Measurements from ENCODE around the gene GTPBP1. TPM values are rescaled to one million over a fixed set of nuclear protein-coding genes. Genes with fewer than 3 reads are reported as not detected.

GTPBP1 gene
- total RNA-seq, 2 experiments from 2014 or later = 82.4 TPM

- Mint-ChIP-seq H3K4me1 (peaks cover 46% of the 10 kb centered on the region), H3K27ac (peak overlapping the region; percentile 20), H3K27me3 (no peaks in the 10 kb centered on the region), H3K36me3 (peaks cover 17% of the 10 kb centered on the region), H3K9me3 (no peaks in the 10 kb centered on the region), H3K4me3 (no peak overlapping the region)
- no peak for DNase-seq
These were observed 33.7 kb downstream of the GTPBP1 start for GRCh38 chr22:38739300-38740055.

GRCh38 chr22:38740116-38740723, 34.5 kb downstream of the GTPBP1 start:
- Mint-ChIP-seq H3K9me3 (no peaks in the 10 kb centered on the region), H3K27ac (peak overlapping the region; percentile 25), H3K4me3 (no peak overlapping the region), H3K4me1 (peaks cover 48% of the 10 kb centered on the region), H3K27me3 (no peaks in the 10 kb centered on the region), H3K36me3 (peaks cover 20% of the 10 kb centered on the region)
- DNase-seq = no peak

- DNase-seq = no peak
- Mint-ChIP-seq H3K4me3 (no peak overlapping the region), H3K27ac (peak overlapping the region; percentile 40), H3K9me3 (no peaks in the 10 kb centered on the region), H3K27me3 (no peaks in the 10 kb centered on the region), H3K36me3 (peaks cover 24% of the 10 kb centered on the region), H3K4me1 (peaks cover 46% of the 10 kb centered on the region)
These were observed 35.0 kb downstream of the GTPBP1 start for GRCh38 chr22:38740754-38741153.

- H3K27me3 Mint-ChIP-seq = no peaks in the 10 kb centered on the region
- peaks cover 26% of the 10 kb centered on the region for H3K36me3 Mint-ChIP-seq
- no peak for DNase-seq
- H3K27ac Mint-ChIP-seq = peak overlapping the region; percentile 40
- no peak overlapping the region for H3K4me3 Mint-ChIP-seq
- no peaks in the 10 kb centered on the region for H3K9me3 Mint-ChIP-seq
- peaks cover 44% of the 10 kb centered on the region for H3K4me1 Mint-ChIP-seq
These were observed 35.4 kb downstream of the GTPBP1 start for GRCh38 chr22:38741166-38741565.

DNA sequence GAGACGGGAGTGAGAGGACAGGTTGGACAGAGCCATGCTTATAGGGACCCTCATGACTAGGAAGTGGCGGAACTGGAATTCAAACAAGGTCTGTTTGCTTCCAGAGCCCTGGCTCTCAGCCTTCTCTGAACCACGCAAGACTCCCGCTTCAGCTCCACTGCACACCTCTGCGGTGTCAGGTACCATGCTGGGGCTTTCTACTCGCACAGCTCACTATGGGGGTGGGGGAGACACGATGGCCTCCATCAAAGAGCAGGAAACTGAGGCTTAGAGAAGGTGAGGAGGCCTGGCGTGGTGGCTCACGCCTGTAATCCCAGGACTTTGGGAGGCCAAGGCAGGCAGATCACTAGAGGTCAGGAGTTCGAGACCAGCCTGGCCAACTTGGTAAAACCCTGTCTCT, 35.8 kb downstream of the GTPBP1 start:
- no peak for DNase-seq
- H3K36me3 Mint-ChIP-seq = peaks cover 26% of the 10 kb centered on the region
- H3K4me1 Mint-ChIP-seq = peaks cover 46% of the 10 kb centered on the region
- peak overlapping the region; percentile 40 for H3K27ac Mint-ChIP-seq
- no peaks in the 10 kb centered on the region for H3K9me3 Mint-ChIP-seq
- H3K27me3 Mint-ChIP-seq = no peaks in the 10 kb centered on the region
- H3K4me3 Mint-ChIP-seq = no peak overlapping the region

DNA sequence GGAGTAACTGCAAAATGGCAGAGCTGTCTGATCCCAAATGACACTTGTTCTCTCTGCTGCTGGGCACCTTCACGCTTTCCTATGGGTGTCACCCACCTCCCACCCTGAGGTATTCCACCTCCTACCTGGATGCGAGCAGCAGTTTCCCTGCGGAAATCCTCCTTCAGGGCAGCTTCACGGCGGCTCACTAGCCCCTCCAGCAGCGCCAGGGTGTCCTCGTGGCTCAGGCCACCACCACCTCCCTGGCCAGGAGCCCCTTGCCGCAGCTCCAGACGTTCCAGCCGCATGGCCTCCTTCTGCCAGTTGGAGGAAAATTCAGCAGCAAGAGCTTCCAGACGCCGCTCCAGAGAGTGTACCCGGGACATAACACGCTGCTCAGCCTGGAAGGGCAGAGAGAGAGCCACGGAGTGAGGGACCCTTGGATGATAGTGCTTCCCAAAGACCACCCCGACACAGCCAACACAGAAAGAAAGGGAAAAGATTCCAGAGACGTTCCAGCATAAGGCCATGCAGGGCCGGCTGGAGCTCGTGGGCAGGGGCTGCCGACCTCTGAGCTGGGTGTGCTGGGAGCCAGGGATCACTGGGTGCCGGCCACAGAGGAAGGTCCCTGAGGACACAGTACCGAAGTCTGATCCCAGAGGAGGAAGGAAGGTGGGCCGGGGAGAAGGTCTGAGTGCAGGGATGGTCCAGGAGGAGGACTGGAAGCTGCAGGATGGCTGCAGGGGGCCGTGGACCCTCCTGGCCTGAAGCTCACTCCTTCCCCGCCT, 36.6 kb downstream of the GTPBP1 start:
- Mint-ChIP-seq H3K27me3 (no peaks in the 10 kb centered on the region), H3K4me1 (peaks cover 41% of the 10 kb centered on the region), H3K4me3 (no peak overlapping the region), H3K9me3 (no peaks in the 10 kb centered on the region), H3K27ac (peak overlapping the region; percentile 40), H3K36me3 (peaks cover 23% of the 10 kb centered on the region)
- no peak for DNase-seq

DNA sequence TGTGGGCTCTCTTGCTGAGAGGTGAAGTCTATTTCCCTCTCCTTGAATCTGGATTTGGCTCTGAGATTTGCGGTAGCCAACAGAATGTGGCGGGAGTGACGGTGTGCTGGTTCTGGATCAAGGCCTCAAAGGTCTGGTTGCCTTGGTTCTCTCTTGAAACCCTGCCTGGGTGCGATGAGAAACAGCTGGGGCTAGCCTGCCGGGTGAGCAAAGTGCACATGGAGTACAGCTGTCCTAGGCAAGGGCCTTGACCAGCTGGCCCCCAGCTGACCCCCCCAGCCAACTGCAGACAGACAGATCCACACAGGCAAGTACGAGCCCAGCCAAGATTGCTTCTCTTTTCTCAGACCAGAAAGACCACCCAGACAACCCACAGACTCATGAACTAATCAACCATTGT, 39.2 kb downstream of the GTPBP1 start:
- no peak for DNase-seq
- Mint-ChIP-seq H3K27me3 (no peaks in the 10 kb centered on the region), H3K9me3 (no peaks in the 10 kb centered on the region), H3K36me3 (peaks cover 29% of the 10 kb centered on the region), H3K4me1 (peaks cover 34% of the 10 kb centered on the region), H3K27ac (peak overlapping the region; percentile 72), H3K4me3 (no peak overlapping the region)

DNA sequence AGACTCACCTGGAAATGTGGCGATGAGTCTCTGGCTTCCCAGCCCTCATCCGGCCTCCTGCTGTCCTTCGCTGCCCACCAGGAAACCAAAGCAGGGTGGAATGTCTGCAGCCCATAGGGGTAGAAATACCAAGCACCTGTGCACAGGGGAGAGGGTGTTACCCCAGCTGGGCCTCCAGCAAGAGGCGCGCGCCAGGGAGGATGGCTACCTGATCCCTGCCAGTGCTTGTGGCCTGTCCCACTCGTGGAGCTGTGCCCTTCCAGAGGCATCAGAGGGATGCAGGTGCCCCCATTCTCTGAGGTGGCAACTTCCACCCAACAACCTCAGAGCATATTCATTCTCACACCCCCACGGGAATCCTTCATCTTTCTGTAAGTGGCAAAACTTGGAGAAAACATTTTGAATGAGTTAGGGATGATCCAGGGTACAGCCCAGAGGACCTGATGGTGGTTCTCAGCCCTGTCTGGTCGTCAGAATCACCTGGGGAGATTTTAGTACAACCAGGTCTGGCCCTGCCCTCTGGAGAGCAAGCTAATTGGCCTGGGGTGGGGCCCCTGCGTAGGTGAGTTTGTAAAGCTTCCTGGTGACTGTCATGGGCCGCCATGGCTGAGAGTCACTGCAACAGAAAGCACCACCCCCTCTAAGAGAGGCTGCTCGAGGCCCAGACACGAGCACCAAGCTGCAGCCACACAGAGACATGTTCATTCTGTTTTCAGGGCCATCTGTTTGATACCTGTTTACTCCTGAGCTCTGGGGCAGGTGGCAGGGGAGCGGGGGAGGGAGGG, 40.1 kb downstream of the GTPBP1 start:
- no peaks in the 10 kb centered on the region for H3K9me3 Mint-ChIP-seq
- no peak for DNase-seq
- no peaks in the 10 kb centered on the region for H3K27me3 Mint-ChIP-seq
- H3K36me3 Mint-ChIP-seq = peaks cover 37% of the 10 kb centered on the region
- peak overlapping the region; percentile 48 for H3K27ac Mint-ChIP-seq
- peaks cover 40% of the 10 kb centered on the region for H3K4me1 Mint-ChIP-seq
- H3K4me3 Mint-ChIP-seq = no peak overlapping the region

DNA sequence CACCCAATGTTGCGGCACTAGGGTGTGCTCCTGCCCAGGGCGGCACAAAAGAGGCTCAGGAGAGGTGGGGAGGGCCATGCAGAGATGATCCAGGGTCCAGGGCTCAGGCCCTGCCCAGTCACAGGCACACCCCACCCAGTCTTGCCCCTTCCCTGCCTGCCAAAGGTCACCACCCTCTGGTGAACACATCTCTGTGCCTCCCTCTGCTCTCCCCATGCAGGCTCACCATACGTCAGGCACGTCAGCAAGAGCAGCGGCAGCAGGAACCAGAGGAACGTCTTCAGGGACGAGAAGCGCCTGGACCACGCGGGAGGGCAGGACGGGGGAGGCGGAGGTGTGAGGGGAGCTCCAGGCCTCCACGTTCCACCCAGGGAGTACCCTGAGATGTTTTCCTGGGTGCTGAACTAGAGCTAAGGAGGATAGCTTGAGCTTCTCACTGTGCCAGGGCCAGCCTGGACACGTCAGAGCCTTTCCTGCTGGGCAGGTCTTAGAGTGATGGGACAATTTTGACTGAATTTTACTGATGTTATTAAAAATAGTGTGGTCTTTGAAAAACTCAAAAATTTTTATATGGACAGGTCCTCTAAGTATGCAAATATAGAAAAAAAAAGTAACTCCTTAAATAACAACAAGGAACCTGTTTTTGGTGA, 42.9 kb downstream of the GTPBP1 start:
- H3K9me3 Mint-ChIP-seq = no peaks in the 10 kb centered on the region

DNA sequence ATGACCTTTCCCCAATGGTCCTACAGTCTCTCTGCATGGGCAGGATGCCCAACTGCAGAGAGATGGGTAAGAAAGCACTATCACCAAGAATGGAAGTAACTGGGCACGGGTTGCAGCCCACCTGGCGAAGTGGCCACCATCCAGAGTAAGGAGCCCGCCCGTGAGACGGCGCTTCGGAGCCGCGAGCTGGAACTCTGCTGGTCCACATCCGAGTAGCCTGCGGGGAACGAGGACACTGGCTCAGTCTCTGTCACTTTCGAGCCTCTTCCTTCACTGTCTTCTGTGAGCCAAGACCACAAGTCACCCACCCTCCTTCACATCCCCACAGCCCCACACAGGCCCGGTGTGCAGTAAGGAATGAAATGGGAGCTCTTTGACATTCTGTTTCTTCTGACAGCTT, 44.4 kb downstream of the GTPBP1 start:
- Mint-ChIP-seq H3K36me3 (peaks cover 51% of the 10 kb centered on the region), H3K27ac (peak overlapping the region; percentile 100), H3K9me3 (no peaks in the 10 kb centered on the region), H3K4me1 (peaks cover 54% of the 10 kb centered on the region), H3K4me3 (peak overlapping the region; percentile 94), H3K27me3 (no peaks in the 10 kb centered on the region)
- no peak for DNase-seq

More for the DNA sequence above, 42.9 kb downstream of the GTPBP1 start:
- Mint-ChIP-seq H3K4me1 (peaks cover 49% of the 10 kb centered on the region), H3K4me3 (no peak overlapping the region), H3K27me3 (no peaks in the 10 kb centered on the region), H3K27ac (peak overlapping the region; percentile 74), H3K36me3 (peaks cover 51% of the 10 kb centered on the region)
- DNase-seq = no peak

DNA sequence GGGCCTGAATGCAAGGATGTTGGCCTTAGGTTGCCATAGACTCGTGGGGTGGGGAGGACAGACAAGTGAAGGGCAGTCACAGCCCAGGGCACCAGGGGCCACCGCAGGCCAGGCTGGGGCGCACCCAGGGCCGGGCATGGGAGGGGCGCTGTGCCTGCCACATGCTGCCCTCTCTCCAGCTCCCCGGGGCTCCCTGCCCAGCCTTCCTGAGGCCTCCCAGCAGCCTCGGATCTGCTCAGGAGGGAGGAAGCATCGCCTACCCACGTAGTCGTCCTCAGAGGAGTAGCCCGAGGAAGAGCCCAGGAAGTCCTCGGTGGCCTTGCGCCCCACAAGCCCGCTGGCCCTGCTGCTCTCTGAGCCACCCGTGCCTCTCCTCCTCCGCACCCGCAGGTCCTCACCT, 44.9 kb downstream of the GTPBP1 start:
- peaks cover 47% of the 10 kb centered on the region for H3K36me3 Mint-ChIP-seq
- no peaks in the 10 kb centered on the region for H3K9me3 Mint-ChIP-seq
- H3K27me3 Mint-ChIP-seq = no peaks in the 10 kb centered on the region
- no peak for DNase-seq
- peaks cover 51% of the 10 kb centered on the region for H3K4me1 Mint-ChIP-seq
- H3K4me3 Mint-ChIP-seq = peak overlapping the region; percentile 94
- peak overlapping the region; percentile 100 for H3K27ac Mint-ChIP-seq

DNA sequence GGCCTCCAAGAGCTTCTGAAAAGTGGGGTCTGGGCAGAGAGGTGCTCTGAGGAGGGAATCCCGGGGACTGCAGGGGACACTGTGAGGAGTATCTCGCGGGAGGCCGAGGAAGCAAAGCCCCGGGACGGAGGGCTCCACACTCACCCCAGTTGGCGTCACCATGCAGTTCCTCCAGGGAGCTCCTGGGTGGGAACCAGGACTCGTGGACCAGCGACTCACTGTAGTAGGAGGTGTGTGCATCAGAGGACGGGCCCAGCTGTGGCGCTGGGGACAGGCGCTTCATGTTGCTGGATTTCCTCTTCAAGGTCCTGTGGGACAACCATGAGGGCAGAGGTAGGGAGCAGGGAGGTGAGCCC, 45.3 kb downstream of the GTPBP1 start:
- no peaks in the 10 kb centered on the region for H3K9me3 Mint-ChIP-seq
- H3K4me3 Mint-ChIP-seq = peak overlapping the region; percentile 94
- H3K27me3 Mint-ChIP-seq = no peaks in the 10 kb centered on the region
- H3K4me1 Mint-ChIP-seq = peaks cover 51% of the 10 kb centered on the region
- peak overlapping the region; percentile 100 for H3K27ac Mint-ChIP-seq
- H3K36me3 Mint-ChIP-seq = peaks cover 45% of the 10 kb centered on the region
- no peak for DNase-seq

DNA sequence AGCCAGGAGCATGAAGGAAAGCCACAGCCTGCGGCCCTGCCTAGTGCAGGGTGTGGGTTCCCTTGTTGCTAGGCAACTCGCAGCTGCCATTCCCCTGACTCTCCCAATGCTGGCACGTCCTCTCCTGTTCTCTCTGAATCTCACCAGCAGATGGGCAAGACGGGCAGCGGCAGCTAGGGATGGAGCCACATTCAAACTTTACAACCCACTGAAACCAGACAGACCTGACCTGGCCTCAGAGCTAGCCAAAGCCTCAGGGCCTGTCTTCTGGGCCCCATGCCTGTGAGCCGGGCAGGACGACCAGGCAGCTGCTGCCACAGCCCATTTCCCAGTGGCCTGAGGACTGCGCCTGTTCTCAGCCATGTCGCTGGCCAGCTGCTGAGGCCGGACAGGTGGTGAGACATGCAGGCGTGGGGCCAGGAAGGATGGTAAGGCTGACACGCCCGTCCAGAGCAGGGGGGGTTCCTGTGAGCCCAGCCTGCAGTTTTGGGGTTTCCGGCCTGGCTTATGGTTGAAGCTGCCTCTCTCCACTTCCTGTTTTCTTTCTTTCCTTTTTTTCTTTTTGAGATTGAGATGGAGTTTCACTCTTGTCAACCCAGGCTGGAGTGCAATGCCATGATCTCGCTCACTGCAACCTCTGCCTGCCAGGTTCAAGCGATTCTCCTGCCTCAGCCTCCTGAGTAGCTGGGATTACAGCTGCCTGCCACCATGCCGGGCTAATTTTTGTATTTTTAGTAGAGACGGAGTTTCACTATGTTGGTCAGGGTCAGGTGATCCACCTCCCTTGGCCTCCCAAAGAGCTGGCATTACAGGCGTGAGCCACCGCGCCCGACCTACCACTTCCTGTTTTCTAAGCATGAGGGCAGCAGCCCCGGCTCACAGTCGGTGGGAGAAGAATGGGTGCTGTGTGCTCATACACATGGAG, 45.9 kb downstream of the GTPBP1 start:
- Mint-ChIP-seq H3K4me3 (peak overlapping the region; percentile 94), H3K27ac (peak overlapping the region; percentile 100), H3K9me3 (no peaks in the 10 kb centered on the region), H3K4me1 (peaks cover 50% of the 10 kb centered on the region), H3K36me3 (peaks cover 45% of the 10 kb centered on the region), H3K27me3 (no peaks in the 10 kb centered on the region)
- DNase-seq = peak; percentile 73

Measured in activated naive CD8-positive, alpha-beta T cell treated with anti-CD3 and anti-CD28 coated beads for 36 hours (primary cell).